ENCODE results near the gene FBXL22.

Gene FBXL22

DNA sequence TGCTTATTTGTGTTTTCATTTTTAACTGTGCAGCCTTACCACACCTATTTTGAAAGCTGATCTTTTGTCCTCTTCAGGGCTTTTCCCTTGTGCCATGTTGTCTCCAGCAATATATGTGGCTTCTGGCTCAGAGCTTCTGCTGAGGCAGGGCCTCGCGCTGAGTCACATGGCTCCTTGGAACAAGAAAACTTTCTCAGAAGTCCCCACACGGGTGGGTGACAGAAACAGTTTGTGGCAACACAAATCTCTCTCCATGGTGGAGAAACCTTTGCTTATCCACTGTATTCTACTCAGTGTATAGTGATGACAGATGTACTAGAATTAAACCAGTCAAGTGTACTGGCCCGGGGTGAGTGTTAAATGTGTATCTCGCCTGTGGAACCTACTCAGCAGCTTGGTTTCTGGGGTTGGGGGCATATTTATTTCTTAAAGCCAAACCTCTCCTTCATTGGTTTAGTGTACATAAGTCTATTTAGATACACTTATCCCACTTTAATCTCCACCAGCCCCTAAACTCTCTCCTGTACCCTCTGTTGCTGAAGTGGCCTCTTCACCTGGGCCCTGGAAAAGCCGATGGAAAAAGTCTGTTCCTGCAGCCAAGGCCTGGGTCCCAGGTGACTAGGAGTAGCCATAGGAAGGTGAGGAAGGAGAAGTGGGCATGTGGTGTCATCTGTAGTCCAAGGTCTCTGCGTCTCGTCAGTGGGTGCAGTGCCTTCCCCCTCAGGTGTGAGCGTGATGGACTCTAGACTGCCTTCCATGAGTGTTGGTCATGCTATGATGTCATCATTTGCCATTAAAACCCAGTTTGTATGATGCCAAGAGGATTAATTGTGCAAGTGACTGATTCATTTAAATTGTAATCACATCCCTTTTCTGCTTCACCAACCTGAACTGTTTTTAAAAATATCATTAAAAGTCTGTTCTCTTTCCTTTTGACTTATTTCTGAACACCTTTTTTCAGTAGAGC, 3.2 kb upstream of the FBXL22 start:
- H3K4me3 ChIP-seq (ENCODE audit: low read depth, low read length): no peak overlapping the region
- TF ChIP-seq, protein P1, sequence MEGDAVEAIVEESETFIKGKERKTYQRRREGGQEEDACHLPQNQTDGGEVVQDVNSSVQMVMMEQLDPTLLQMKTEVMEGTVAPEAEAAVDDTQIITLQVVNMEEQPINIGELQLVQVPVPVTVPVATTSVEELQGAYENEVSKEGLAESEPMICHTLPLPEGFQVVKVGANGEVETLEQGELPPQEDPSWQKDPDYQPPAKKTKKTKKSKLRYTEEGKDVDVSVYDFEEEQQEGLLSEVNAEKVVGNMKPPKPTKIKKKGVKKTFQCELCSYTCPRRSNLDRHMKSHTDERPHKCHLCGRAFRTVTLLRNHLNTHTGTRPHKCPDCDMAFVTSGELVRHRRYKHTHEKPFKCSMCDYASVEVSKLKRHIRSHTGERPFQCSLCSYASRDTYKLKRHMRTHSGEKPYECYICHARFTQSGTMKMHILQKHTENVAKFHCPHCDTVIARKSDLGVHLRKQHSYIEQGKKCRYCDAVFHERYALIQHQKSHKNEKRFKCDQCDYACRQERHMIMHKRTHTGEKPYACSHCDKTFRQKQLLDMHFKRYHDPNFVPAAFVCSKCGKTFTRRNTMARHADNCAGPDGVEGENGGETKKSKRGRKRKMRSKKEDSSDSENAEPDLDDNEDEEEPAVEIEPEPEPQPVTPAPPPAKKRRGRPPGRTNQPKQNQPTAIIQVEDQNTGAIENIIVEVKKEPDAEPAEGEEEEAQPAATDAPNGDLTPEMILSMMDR (IDR thresholded peaks at IDR 0.05; ENCODE audit: borderline replicate concordance, insufficient read depth, low read depth, low read length): no peak

DNA sequence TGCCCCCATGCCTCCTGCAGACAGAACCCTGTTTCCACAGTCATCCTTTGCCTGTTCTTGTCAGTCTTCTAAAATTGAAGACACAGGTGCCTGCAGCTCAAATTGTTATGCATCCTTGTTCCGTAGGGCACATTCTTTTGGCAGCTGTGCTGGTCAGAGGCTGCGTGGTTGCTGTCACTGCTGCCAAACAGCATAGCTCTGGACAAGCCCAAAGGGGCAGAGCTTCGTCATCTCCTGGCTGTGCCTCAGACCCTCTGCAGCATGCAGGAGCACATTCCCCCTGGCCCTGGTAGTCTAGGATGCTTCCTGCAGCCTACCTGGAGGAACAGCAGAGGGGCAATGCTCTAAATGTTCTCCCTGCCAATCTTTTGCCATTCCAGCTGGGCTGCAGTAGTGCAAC, 2.1 kb upstream of the FBXL22 start:
- H3K4me3 ChIP-seq (ENCODE audit: low read depth, low read length): no peak overlapping the region
- TF ChIP-seq, protein P1 (IDR thresholded peaks at IDR 0.05; ENCODE audit: borderline replicate concordance, insufficient read depth, low read depth, low read length): no peak

- TF ChIP-seq, protein P1 (IDR thresholded peaks at IDR 0.05; ENCODE audit: borderline replicate concordance, insufficient read depth, low read depth, low read length): no peak
- no peak overlapping the region for H3K4me3 ChIP-seq (ENCODE audit: low read depth, low read length)
These were observed 1.5 kb upstream of the FBXL22 start for GRCh38 chr15:63595688-63596087.

GRCh38 chr15:63596676-63597037, 530 bp upstream of the FBXL22 start:
- H3K4me3 ChIP-seq (ENCODE audit: low read depth, low read length): no peak overlapping the region
- TF ChIP-seq, protein P1 (IDR thresholded peaks at IDR 0.05; ENCODE audit: borderline replicate concordance, insufficient read depth, low read depth, low read length): no peak

- TF ChIP-seq, protein P1 (IDR thresholded peaks at IDR 0.05; ENCODE audit: borderline replicate concordance, insufficient read depth, low read depth, low read length): no peak
- no peak overlapping the region for H3K4me3 ChIP-seq (ENCODE audit: low read depth, low read length)
These were observed 634 bp downstream of the FBXL22 start for GRCh38 chr15:63597821-63598220.

GRCh38 chr15:63598473-63599400, 1.6 kb downstream of the FBXL22 start:
- TF ChIP-seq, protein P1 (IDR thresholded peaks at IDR 0.05; ENCODE audit: borderline replicate concordance, insufficient read depth, low read depth, low read length): no peak
- H3K4me3 ChIP-seq (ENCODE audit: low read depth, low read length): no peak overlapping the region
